Type B pancreatic cell (in vitro differentiated cells): Measurements from ENCODE around the gene ANO10. TPM values are rescaled to one million over a fixed set of nuclear protein-coding genes. Genes with fewer than 3 reads are reported as not detected.

Experiments used
- DNase-seq: peaks from one replicate; pipeline ENCODE4 v3.0.0; 2021; ENCODE audit warnings: mixed read lengths; ENCODE audit not compliant: unreplicated experiment; ENCODE audit errors: extremely low spot score
- H3K27ac Mint-ChIP-seq: 2 replicates; pipeline ENCODE4 v1.8.0; 2021; ENCODE audit warnings: mild to moderate bottlenecking, mixed read lengths
- H3K27me3 Mint-ChIP-seq: 2 replicates; pipeline ENCODE4 v1.8.0; 2021; ENCODE audit warnings: mixed read lengths
- H3K36me3 Mint-ChIP-seq: 2 replicates; pipeline ENCODE4 v1.8.0; 2021; ENCODE audit warnings: mixed read lengths
- H3K4me1 Mint-ChIP-seq: one replicate; pipeline ENCODE4 v1.8.0; 2021; ENCODE audit warnings: mixed read lengths; ENCODE audit not compliant: unreplicated experiment
- H3K4me3 Mint-ChIP-seq: 2 replicates; pipeline ENCODE4 v1.8.0; 2021; ENCODE audit warnings: mild to moderate bottlenecking, mixed read lengths
- H3K9me3 Mint-ChIP-seq: 2 replicates; pipeline ENCODE4 v1.8.0; 2021; ENCODE audit warnings: mixed read lengths
- CTCF ChIP-seq: fragments of 200-600 bp; sonication (generic); conservative IDR thresholded peaks from 2 replicates; pipeline ENCODE4 v1.5.0; 2021; ENCODE audit warnings: antibody characterized with exemption, mild to moderate bottlenecking
- total RNA-seq: library from RNA; stranded (reverse); gene quantifications from 2 replicates; pipeline ENCODE4 v1.2.1, GENCODE V29; 2021; ENCODE audit warnings: low replicate concordance

Gene ANO10
- total RNA-seq, 1 donor from 2014 or later, result 32.5 TPM

- Mint-ChIP-seq H3K9me3 (no peaks in the 10 kb centered on the region), H3K27ac (no peak overlapping the region), H3K36me3 (peaks cover 10% of the 10 kb centered on the region), H3K4me1 (no peaks in the 10 kb centered on the region), H3K4me3 (no peak overlapping the region), H3K27me3 (no peaks in the 10 kb centered on the region)
- DNase-seq, result no peak
- no peak for TF ChIP-seq CTCF
These were observed 198.2 kb downstream of the ANO10 start for GRCh38 chr3:43423639-43424038.

GRCh38 chr3:43423142-43423541 is 198.7 kb downstream of the ANO10 start:
- Mint-ChIP-seq H3K9me3 (no peaks in the 10 kb centered on the region), H3K4me1 (no peaks in the 10 kb centered on the region), H3K27me3 (no peaks in the 10 kb centered on the region), H3K4me3 (no peak overlapping the region), H3K27ac (no peak overlapping the region), H3K36me3 (peaks cover 10% of the 10 kb centered on the region)
- no peak for DNase-seq
- no peak for TF ChIP-seq CTCF

GRCh38 chr3:43418601-43419272 is 203.1 kb downstream of the ANO10 start:
- TF ChIP-seq CTCF, result no peak
- no peaks in the 10 kb centered on the region for H3K27me3 Mint-ChIP-seq
- no peak for DNase-seq

GRCh38 chr3:43417133-43417532 is 204.7 kb downstream of the ANO10 start:
- peaks cover 5% of the 10 kb centered on the region for H3K36me3 Mint-ChIP-seq
- no peak overlapping the region for H3K27ac Mint-ChIP-seq
- no peak for TF ChIP-seq CTCF
- peaks cover 12% of the 10 kb centered on the region for H3K4me1 Mint-ChIP-seq
- DNase-seq, result no peak
- no peaks in the 10 kb centered on the region for H3K27me3 Mint-ChIP-seq
- no peaks in the 10 kb centered on the region for H3K9me3 Mint-ChIP-seq
- no peak overlapping the region for H3K4me3 Mint-ChIP-seq

More at GRCh38 chr3:43418601-43419272, 203.1 kb downstream of the ANO10 start:
- Mint-ChIP-seq H3K4me1 (peaks cover 5% of the 10 kb centered on the region), H3K9me3 (no peaks in the 10 kb centered on the region), H3K27ac (no peak overlapping the region), H3K36me3 (peaks cover 5% of the 10 kb centered on the region), H3K4me3 (no peak overlapping the region)

- TF ChIP-seq CTCF, result no peak
- H3K27me3 Mint-ChIP-seq, result no peaks in the 10 kb centered on the region
- H3K9me3 Mint-ChIP-seq, result no peaks in the 10 kb centered on the region
These were observed 206.7 kb downstream of the ANO10 start for GRCh38 chr3:43415088-43415487.

More at GRCh38 chr3:43415088-43415487, 206.7 kb downstream of the ANO10 start:
- no peak overlapping the region for H3K4me3 Mint-ChIP-seq
- peaks cover 12% of the 10 kb centered on the region for H3K4me1 Mint-ChIP-seq
- no peak for DNase-seq
- no peak overlapping the region for H3K27ac Mint-ChIP-seq
- H3K36me3 Mint-ChIP-seq, result peaks cover 5% of the 10 kb centered on the region
